ENCODE measurements around the gene URB1.
"Not testable (repeated sequence)": the region's sequence is repeated elsewhere in the genome, so short reads cannot be mapped to it uniquely, and the experiment has no call there.

The URB1 gene

GRCh38 chr21:32371913-32372314 is 20.9 kb downstream of the URB1 start:
- H3K36me3 ChIP-seq (ENCODE audit: control insufficient read depth, insufficient read depth, low read length), result peaks cover 100% of the 10 kb centered on the region
- H3K27ac ChIP-seq (ENCODE audit: low read depth, low read length), result no peak overlapping the region
- H3K27me3 ChIP-seq (ENCODE audit: control insufficient read depth, insufficient read depth, low read length), result no peaks in the 10 kb centered on the region
- no peak overlapping the region for H3K9ac ChIP-seq (ENCODE audit: low read depth, low read length)
- H3K9me3 ChIP-seq (ENCODE audit: control insufficient read depth, insufficient read depth, low read length), result no peaks in the 10 kb centered on the region
- no peak overlapping the region for H3K4me3 ChIP-seq (ENCODE audit: low read depth, low read length)
- no peaks in the 10 kb centered on the region for H3K4me1 ChIP-seq (ENCODE audit: control insufficient read depth, insufficient read depth, low read length)

GRCh38 chr21:32370998-32371766 is 21.6 kb downstream of the URB1 start:
- H3K27me3 ChIP-seq (ENCODE audit: control insufficient read depth, insufficient read depth, low read length), result no peaks in the 10 kb centered on the region
- no peaks in the 10 kb centered on the region for H3K9me3 ChIP-seq (ENCODE audit: control insufficient read depth, insufficient read depth, low read length)
- H3K36me3 ChIP-seq (ENCODE audit: control insufficient read depth, insufficient read depth, low read length), result peaks cover 100% of the 10 kb centered on the region
- no peaks in the 10 kb centered on the region for H3K4me1 ChIP-seq (ENCODE audit: control insufficient read depth, insufficient read depth, low read length)
- no peak overlapping the region for H3K9ac ChIP-seq (ENCODE audit: low read depth, low read length)
- H3K27ac ChIP-seq (ENCODE audit: low read depth, low read length), result no peak overlapping the region
- H3K4me3 ChIP-seq (ENCODE audit: low read depth, low read length), result no peak overlapping the region

DNA sequence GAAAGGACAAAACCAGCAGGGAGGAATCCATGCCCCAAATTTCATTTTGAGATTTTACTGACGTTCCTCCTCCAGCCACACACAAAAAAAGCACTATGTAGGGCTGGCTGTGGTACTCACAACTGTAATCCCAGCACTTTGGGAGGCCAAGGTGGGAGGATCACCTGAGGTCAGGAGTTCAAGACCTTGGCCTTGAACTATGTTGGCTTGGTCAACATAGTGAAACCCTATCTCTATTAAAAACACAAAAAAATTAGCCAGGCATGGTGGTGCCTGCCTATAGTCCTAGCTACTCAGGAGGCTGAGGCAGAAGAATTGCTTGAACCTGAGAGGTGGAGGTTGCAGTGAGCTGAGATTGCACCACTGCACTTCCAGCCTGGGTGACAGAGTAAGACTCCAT is 23.9 kb downstream of the URB1 start:
- not testable (repeated sequence) for H3K4me3 ChIP-seq (ENCODE audit: low read depth, low read length); H3K9ac ChIP-seq (ENCODE audit: low read depth, low read length); H3K27me3 ChIP-seq (ENCODE audit: control insufficient read depth, insufficient read depth, low read length); H3K27ac ChIP-seq (ENCODE audit: low read depth, low read length); H3K4me1 ChIP-seq (ENCODE audit: control insufficient read depth, insufficient read depth, low read length); H3K9me3 ChIP-seq (ENCODE audit: control insufficient read depth, insufficient read depth, low read length)
- H3K36me3 ChIP-seq (ENCODE audit: control insufficient read depth, insufficient read depth, low read length), result peaks cover 99% of the 10 kb centered on the region

DNA sequence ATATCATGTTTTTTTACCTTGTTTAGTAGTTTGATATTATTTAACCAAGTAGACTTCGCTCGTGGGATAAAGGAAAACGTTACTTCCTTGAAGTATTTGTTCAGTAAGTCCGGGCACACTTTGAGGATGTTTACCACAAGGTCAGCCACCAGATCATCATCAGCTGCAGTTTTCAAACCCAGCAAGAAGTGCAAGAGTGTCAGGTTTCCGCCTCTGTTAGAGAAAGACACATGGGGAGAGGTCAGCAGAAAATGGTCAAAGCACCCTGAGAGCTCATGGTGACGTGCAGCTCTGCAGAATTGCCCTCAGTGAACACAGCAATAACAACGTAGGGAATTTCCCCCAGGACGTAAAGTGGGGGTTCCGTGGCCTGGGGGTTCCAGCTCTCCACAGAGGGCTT is 24.4 kb downstream of the URB1 start:
- H3K9me3 ChIP-seq (ENCODE audit: control insufficient read depth, insufficient read depth, low read length), result no peaks in the 10 kb centered on the region
- H3K9ac ChIP-seq (ENCODE audit: low read depth, low read length), result no peak overlapping the region
- no peaks in the 10 kb centered on the region for H3K27me3 ChIP-seq (ENCODE audit: control insufficient read depth, insufficient read depth, low read length)
- H3K27ac ChIP-seq (ENCODE audit: low read depth, low read length), result no peak overlapping the region
- H3K4me3 ChIP-seq (ENCODE audit: low read depth, low read length), result no peak overlapping the region
- H3K4me1 ChIP-seq (ENCODE audit: control insufficient read depth, insufficient read depth, low read length), result no peaks in the 10 kb centered on the region
- peaks cover 99% of the 10 kb centered on the region for H3K36me3 ChIP-seq (ENCODE audit: control insufficient read depth, insufficient read depth, low read length)

- H3K27ac ChIP-seq (ENCODE audit: low read depth, low read length), result no peak overlapping the region
- no peaks in the 10 kb centered on the region for H3K9me3 ChIP-seq (ENCODE audit: control insufficient read depth, insufficient read depth, low read length)
- no peak overlapping the region for H3K4me3 ChIP-seq (ENCODE audit: low read depth, low read length)
- H3K36me3 ChIP-seq (ENCODE audit: control insufficient read depth, insufficient read depth, low read length), result peaks cover 99% of the 10 kb centered on the region
- no peaks in the 10 kb centered on the region for H3K27me3 ChIP-seq (ENCODE audit: control insufficient read depth, insufficient read depth, low read length)
- H3K9ac ChIP-seq (ENCODE audit: low read depth, low read length), result no peak overlapping the region
- no peaks in the 10 kb centered on the region for H3K4me1 ChIP-seq (ENCODE audit: control insufficient read depth, insufficient read depth, low read length)
Measured at GRCh38 chr21:32367158-32367557, 25.7 kb downstream of the URB1 start.

DNA sequence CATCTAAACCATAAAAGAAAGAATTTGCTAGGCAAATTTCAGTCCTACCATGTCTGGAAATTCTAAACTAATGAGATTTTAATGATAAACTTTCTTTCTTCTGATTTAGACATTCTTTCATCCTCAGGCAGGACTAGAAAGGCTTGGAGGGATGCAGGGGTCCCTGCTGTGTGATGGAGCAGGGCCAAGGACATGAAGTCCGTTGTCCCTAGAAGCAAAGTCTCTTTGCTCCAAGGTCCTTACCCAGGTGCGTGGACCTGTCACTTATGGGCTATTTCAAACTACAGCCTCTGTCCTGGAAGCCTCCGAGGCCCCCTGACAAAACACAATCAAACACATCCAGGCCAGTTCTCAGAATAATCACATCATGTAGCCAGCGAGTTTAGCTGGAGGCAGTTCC is 26.6 kb downstream of the URB1 start:
- no peak overlapping the region for H3K4me3 ChIP-seq (ENCODE audit: low read depth, low read length)
- peaks cover 99% of the 10 kb centered on the region for H3K36me3 ChIP-seq (ENCODE audit: control insufficient read depth, insufficient read depth, low read length)
- H3K9me3 ChIP-seq (ENCODE audit: control insufficient read depth, insufficient read depth, low read length), result no peaks in the 10 kb centered on the region

DNA sequence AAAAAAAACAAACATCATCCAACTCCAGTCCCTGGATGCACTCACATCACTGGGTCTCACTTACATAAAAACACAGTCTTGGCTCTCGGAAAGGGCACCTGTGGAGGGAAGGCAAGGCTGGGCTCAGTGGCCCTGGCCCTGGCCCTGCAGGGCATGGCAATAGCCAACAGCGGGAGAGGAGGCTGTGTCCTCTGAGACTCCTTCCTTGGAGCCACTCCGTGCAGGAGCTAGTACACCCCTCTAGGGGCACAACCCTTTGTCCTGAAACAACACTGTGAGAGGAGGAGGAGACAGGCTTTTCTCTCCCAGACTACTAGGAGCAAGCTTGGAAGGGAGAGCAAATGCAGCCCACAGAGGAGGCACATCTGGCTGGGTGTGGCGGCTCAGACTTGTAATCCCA is 28.0 kb downstream of the URB1 start:
- no peaks in the 10 kb centered on the region for H3K4me1 ChIP-seq (ENCODE audit: control insufficient read depth, insufficient read depth, low read length)
- H3K27me3 ChIP-seq (ENCODE audit: control insufficient read depth, insufficient read depth, low read length), result no peaks in the 10 kb centered on the region
- H3K4me3 ChIP-seq (ENCODE audit: low read depth, low read length), result no peak overlapping the region
- no peak overlapping the region for H3K9ac ChIP-seq (ENCODE audit: low read depth, low read length)
- H3K27ac ChIP-seq (ENCODE audit: low read depth, low read length), result no peak overlapping the region
- peaks cover 99% of the 10 kb centered on the region for H3K36me3 ChIP-seq (ENCODE audit: control insufficient read depth, insufficient read depth, low read length)
- H3K9me3 ChIP-seq (ENCODE audit: control insufficient read depth, insufficient read depth, low read length), result no peaks in the 10 kb centered on the region

More for the DNA sequence above, 26.6 kb downstream of the URB1 start:
- Histone ChIP-seq H3K27me3 (ENCODE audit: control insufficient read depth, insufficient read depth, low read length) (no peaks in the 10 kb centered on the region), H3K4me1 (ENCODE audit: control insufficient read depth, insufficient read depth, low read length) (no peaks in the 10 kb centered on the region), H3K9ac (ENCODE audit: low read depth, low read length) (no peak overlapping the region), H3K27ac (ENCODE audit: low read depth, low read length) (no peak overlapping the region)

GRCh38 chr21:32364387-32364786 is 28.4 kb downstream of the URB1 start:
- Histone ChIP-seq H3K9ac (ENCODE audit: low read depth, low read length) (no peak overlapping the region), H3K36me3 (ENCODE audit: control insufficient read depth, insufficient read depth, low read length) (peaks cover 99% of the 10 kb centered on the region), H3K9me3 (ENCODE audit: control insufficient read depth, insufficient read depth, low read length) (no peaks in the 10 kb centered on the region)

DNA sequence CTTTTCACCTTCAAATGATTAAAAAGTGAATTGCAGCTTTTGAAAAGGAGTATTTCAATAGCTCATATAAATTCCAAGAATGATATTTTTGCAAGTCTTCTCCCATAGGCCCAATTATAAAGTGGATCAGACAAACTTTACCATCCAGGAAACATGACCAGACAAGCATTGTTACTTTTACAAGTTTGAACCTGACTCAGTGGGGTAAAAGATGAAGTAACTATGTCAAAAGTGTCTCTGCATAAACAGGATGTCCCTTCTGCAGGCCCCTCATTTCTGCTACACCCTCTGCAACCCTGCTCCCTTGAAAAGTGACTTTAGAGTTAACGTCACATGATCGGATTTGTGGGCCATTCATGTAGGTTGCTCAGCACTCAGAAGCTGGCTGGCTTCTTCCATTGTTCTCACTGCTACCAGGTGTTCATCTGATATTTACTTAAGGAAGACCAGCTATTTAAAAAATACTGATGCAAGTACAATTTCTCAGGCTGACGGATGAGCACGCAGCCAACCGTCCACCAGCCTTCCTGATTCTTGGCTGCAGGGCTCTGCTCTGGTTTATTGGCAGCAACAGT is 32.3 kb downstream of the URB1 start:
- Histone ChIP-seq H3K9ac (ENCODE audit: low read depth, low read length) (no peak overlapping the region), H3K36me3 (ENCODE audit: control insufficient read depth, insufficient read depth, low read length) (peaks cover 98% of the 10 kb centered on the region), H3K4me1 (ENCODE audit: control insufficient read depth, insufficient read depth, low read length) (no peaks in the 10 kb centered on the region), H3K27ac (ENCODE audit: low read depth, low read length) (no peak overlapping the region), H3K4me3 (ENCODE audit: low read depth, low read length) (no peak overlapping the region), H3K27me3 (ENCODE audit: control insufficient read depth, insufficient read depth, low read length) (no peaks in the 10 kb centered on the region), H3K9me3 (ENCODE audit: control insufficient read depth, insufficient read depth, low read length) (no peaks in the 10 kb centered on the region)

More at GRCh38 chr21:32364387-32364786, 28.4 kb downstream of the URB1 start:
- H3K27ac ChIP-seq (ENCODE audit: low read depth, low read length), result no peak overlapping the region
- H3K4me3 ChIP-seq (ENCODE audit: low read depth, low read length), result no peak overlapping the region
- no peaks in the 10 kb centered on the region for H3K4me1 ChIP-seq (ENCODE audit: control insufficient read depth, insufficient read depth, low read length)
- H3K27me3 ChIP-seq (ENCODE audit: control insufficient read depth, insufficient read depth, low read length), result no peaks in the 10 kb centered on the region

DNA sequence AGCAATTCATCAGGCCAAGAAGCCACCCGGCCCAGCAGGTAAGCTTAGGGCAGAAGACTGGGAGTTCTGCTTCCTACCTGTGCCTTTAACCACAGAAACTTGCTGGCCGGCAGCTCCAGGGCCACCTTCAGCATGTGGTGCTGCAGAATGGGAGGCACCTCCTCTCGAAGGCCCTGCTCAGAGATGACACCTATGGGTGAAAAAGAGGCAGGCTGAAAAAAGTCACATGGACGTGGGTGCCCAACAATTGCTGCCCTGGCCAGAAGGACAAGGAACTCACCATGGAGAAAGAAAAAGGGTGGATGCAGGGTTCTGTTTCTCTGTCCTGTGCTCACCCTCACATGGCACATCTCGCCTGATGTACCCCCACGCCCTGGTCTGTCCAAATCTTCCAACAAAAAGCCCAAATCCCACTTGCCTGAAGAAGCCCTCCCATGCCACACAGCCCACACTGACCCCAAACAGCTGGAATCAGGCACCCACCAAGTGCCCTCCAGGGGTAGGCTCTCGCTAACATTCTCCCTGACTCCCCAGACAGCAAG is 33.0 kb downstream of the URB1 start:
- Histone ChIP-seq H3K4me3 (ENCODE audit: low read depth, low read length) (no peak overlapping the region), H3K9ac (ENCODE audit: low read depth, low read length) (no peak overlapping the region), H3K9me3 (ENCODE audit: control insufficient read depth, insufficient read depth, low read length) (no peaks in the 10 kb centered on the region), H3K4me1 (ENCODE audit: control insufficient read depth, insufficient read depth, low read length) (no peaks in the 10 kb centered on the region), H3K27me3 (ENCODE audit: control insufficient read depth, insufficient read depth, low read length) (no peaks in the 10 kb centered on the region), H3K27ac (ENCODE audit: low read depth, low read length) (no peak overlapping the region), H3K36me3 (ENCODE audit: control insufficient read depth, insufficient read depth, low read length) (peaks cover 100% of the 10 kb centered on the region)

DNA sequence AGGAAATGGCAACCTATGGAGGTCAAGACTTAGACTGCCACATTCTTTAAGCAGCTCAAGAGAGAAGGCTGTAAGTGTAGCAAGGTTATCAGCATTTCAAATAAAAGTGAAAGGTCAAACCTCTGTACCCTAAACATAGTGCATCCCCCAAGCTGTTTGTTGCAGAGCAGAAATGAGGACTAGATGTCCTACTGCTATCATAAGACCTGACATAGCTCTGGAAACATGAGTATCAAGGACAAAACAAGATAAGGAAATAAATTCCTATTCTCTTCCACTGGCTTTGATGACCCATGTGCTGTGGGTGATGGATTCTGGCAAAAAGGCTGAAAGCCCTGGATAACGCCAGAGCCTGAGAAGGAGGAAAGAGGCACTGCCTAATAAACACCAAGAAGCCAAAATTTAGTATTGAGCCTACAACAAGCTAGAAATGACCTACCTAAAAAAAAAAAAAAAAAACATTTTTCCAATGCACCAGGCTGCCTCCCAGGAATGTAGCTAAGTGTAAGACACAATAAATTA is 35.9 kb downstream of the URB1 start:
- H3K4me1 ChIP-seq (ENCODE audit: control insufficient read depth, insufficient read depth, low read length), result no peaks in the 10 kb centered on the region
- no peak overlapping the region for H3K27ac ChIP-seq (ENCODE audit: low read depth, low read length)
- peaks cover 100% of the 10 kb centered on the region for H3K36me3 ChIP-seq (ENCODE audit: control insufficient read depth, insufficient read depth, low read length)
- no peaks in the 10 kb centered on the region for H3K27me3 ChIP-seq (ENCODE audit: control insufficient read depth, insufficient read depth, low read length)
- no peak overlapping the region for H3K9ac ChIP-seq (ENCODE audit: low read depth, low read length)
- H3K9me3 ChIP-seq (ENCODE audit: control insufficient read depth, insufficient read depth, low read length), result no peaks in the 10 kb centered on the region
- H3K4me3 ChIP-seq (ENCODE audit: low read depth, low read length), result no peak overlapping the region

Measured in HUES48 (cell line).